GM23338 (cell line): ENCODE data around the gene MRPS18B.

Experiments
- ETS1 ChIP-seq: IDR thresholded peaks from 2 replicates; pipeline ENCODE4 v1.6.1; 2016; ENCODE audit warnings: antibody characterized with exemption
- EZH2 ChIP-seq: fragments of 200-600 bp; sonication (generic); IDR thresholded peaks from one replicate; pipeline ENCODE4 v1.8.0; 2017; ENCODE audit warnings: antibody characterized with exemption, mild to moderate bottlenecking, low read depth; ENCODE audit not compliant: unreplicated experiment
- EZH2phosphoT487 ChIP-seq: fragments of 200-600 bp; sonication (generic); IDR thresholded peaks from one replicate; pipeline ENCODE4 v1.8.1; 2018; ENCODE audit warnings: antibody characterized with exemption; ENCODE audit not compliant: unreplicated experiment
- JUNB ChIP-seq: IDR thresholded peaks from one replicate; pipeline ENCODE4 v1.6.1; 2016; ENCODE audit warnings: antibody characterized with exemption; ENCODE audit not compliant: unreplicated experiment
- NANOG ChIP-seq: IDR thresholded peaks from 2 replicates; pipeline ENCODE4 v1.6.1; 2016; ENCODE audit warnings: antibody characterized with exemption, borderline replicate concordance
- POLR2AphosphoS5 ChIP-seq: IDR thresholded peaks from 2 replicates; pipeline ENCODE4 v1.6.1; 2016; ENCODE audit warnings: antibody characterized with exemption, low read depth
- REST ChIP-seq: IDR thresholded peaks from one replicate; pipeline ENCODE4 v1.6.1; 2018; ENCODE audit warnings: antibody characterized with exemption; ENCODE audit not compliant: unreplicated experiment
- ZNF114 ChIP-seq: fragments of 250-450 bp; sonication (Bioruptor Pico); IDR thresholded peaks from 2 replicates; pipeline ENCODE4 v1.5.0; 2020; ENCODE audit warnings: mild to moderate bottlenecking, moderate library complexity
- TF ChIP-seq, protein P1 (sequence below), 2 experiments: fragments of 200-600 bp in 1 of 2; sonication (generic) in 1 of 2; conservative IDR thresholded peaks; 2 replicates each; pipeline versions ENCODE4 v1.5.1 to v1.6.1; 2016 to 2017; ENCODE audit warnings: antibody characterized with exemption in 2 of 2, low read depth in 2 of 2, mild to moderate bottlenecking in 2 of 2, moderate library complexity in 1 of 2

GRCh38 chr6:30657454-30657853, 39.8 kb downstream of the MRPS18B start:
- TF ChIP-seq EZH2phosphoT487 (no peak), EZH2 (no peak), JUNB (no peak), POLR2AphosphoS5 (no peak), NANOG (no peak), ETS1 (no peak), REST (no peak), ZNF114 (CRISPR knock-in tag) (no peak)
- TF ChIP-seq, protein P1, sequence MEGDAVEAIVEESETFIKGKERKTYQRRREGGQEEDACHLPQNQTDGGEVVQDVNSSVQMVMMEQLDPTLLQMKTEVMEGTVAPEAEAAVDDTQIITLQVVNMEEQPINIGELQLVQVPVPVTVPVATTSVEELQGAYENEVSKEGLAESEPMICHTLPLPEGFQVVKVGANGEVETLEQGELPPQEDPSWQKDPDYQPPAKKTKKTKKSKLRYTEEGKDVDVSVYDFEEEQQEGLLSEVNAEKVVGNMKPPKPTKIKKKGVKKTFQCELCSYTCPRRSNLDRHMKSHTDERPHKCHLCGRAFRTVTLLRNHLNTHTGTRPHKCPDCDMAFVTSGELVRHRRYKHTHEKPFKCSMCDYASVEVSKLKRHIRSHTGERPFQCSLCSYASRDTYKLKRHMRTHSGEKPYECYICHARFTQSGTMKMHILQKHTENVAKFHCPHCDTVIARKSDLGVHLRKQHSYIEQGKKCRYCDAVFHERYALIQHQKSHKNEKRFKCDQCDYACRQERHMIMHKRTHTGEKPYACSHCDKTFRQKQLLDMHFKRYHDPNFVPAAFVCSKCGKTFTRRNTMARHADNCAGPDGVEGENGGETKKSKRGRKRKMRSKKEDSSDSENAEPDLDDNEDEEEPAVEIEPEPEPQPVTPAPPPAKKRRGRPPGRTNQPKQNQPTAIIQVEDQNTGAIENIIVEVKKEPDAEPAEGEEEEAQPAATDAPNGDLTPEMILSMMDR (conservative IDR thresholded peaks at IDR 0.05; ENCODE audit: low read depth in 2 of 2), result no peak
